CD4-positive, alpha-beta T cell treated with Interleukin-21 for 1 hour (primary cell): ENCODE results near the gene EPRS1.

ENCODE experiments used
- DNase-seq: peaks from one replicate; pipeline ENCODE4 v3.0.0-alpha.2; 2020

EPRS1 gene

GRCh38 chr1:220037810-220038209 is 8.5 kb downstream of the EPRS1 start:
- DNase-seq = peak; percentile 14

DNA sequence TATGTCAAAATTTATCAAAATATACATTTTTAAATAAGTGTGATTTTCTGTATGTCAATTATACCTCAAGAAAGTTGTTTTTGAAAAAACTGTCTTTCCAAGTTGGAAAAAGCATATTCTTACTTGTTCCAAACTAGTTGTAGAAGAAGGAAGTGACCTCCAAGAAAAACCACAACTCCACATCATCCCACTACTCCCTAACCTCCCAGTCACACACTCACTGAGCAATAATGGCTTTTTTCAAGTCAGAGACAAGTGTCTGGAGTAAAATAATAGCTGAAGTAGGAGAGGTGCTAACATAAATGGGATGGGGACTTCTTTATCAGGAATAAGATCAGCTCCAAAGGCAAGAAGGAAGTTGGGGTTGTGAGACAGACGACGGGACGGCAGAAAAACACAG is 13.4 kb downstream of the EPRS1 start:
- no peak for DNase-seq

DNA sequence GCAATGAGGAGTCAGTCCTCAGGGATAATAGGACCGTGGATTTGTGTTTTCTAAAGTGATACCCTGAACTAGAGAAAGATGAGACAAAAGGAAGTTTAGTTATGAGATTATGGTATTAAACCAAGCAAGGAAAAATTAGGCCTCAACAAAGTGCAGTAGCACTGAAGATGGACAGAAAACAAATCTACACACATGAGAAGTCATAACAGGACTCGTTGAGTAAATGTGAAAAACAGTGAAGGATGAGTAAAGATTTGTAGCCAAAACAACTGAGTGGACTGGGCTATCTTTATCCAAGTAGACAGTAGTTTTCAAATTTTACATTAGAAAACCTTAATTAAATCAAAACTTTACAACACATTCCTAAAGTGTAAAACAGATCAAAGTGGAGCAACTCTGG is 15.0 kb downstream of the EPRS1 start:
- no peak for DNase-seq

DNA sequence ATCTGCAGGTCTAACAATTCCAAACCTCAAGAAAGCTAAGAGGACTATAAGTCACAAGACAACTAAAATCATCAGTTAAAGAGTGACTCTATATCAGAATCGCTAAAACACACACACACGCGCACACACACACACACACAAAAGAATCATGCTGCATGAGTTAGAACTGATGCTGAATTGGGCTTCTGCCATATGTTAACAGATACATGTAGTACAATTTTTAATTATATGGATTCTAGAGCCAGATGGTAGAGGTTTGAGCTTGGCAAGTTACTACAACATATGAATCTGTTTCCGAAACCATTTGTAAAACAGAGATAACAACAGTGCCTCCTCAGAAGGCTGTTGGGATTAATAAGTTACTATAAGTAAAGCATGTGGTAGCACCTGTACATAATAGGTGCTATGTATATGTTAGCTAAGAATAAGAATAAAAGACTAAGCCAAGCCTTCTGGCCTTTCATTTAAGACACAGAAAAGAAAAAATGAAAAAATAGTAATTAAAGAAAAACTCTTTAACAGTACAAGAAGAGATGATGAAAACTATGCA is 17.9 kb downstream of the EPRS1 start:
- no peak for DNase-seq

GRCh38 chr1:220019071-220019470 is 27.2 kb downstream of the EPRS1 start:
- DNase-seq = no peak

DNA sequence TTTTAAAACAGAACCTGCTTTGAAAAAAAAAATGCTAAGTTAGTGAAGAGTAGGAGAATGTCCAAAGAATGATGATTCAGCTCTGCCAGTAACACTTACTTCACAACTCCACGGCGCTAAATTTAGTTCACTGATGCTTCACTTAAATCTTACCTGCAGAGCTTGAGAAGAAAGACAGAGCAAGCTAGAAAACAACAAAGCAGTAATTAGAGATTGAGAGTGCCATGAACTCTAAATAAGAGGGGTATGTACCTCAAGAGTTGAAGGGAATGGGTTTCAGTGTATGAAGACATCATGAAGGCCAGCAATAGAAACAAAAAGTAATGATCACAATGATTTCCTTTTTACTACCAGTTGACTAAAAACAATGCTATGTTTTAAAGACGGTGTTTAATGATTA is 32.8 kb downstream of the EPRS1 start:
- DNase-seq = no peak

GRCh38 chr1:220012259-220012658 is 34.0 kb downstream of the EPRS1 start:
- no peak for DNase-seq

DNA sequence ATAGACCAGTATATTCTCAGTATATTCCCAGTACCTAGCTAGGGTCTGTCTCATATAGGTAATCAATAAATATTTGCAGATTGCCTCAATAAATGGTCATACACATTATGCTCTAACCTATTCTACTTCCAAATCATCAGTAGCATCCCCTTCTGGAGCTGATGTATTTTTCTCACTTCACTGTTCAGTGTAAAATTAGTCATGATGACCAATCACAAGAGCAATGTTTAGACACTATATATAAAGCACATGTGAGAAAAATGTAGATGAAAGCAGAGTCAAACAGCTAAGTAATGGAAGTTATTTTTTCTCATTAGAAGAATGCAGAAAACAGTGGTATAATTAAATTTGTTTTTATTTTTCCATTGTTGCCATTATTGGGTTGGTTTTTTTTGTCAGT is 34.7 kb downstream of the EPRS1 start:
- DNase-seq = no peak

DNA sequence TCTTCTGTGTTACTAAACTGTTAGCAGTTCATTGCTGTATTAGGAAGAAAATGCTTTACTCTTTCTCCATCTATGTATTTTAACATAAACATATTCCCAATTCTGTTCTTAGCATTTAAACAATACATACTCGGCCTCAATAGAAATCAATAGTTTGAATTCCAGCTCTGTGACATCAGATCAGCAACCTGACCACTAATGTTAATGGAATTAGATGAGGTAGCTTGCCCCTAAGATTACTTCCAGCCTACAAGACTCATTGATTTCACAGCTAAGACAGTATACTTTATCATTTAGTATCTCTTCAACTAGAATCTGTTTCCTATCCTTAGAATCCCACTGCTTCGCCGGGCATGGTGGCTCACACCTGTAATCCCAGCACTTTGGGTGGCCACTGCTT is 38.9 kb downstream of the EPRS1 start:
- no peak for DNase-seq

DNA sequence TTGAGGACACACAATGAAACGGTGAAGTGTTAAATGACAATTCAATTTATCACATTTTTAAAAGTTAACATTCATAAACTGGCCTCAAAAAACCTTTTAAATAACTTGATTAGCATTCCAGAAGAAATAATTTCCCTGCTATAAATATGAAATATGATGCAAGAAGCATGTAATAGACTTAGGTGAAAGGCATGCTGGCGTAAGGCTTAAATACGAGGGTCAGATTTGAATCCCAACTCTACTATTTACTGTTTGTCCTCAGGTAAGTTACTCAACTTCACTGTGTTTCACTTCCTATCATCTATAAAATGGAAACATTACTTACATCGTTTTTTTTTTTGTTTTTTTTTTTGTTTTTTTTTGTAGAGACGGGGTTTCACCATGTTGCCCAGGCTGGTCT is 40.8 kb downstream of the EPRS1 start:
- no peak for DNase-seq

DNA sequence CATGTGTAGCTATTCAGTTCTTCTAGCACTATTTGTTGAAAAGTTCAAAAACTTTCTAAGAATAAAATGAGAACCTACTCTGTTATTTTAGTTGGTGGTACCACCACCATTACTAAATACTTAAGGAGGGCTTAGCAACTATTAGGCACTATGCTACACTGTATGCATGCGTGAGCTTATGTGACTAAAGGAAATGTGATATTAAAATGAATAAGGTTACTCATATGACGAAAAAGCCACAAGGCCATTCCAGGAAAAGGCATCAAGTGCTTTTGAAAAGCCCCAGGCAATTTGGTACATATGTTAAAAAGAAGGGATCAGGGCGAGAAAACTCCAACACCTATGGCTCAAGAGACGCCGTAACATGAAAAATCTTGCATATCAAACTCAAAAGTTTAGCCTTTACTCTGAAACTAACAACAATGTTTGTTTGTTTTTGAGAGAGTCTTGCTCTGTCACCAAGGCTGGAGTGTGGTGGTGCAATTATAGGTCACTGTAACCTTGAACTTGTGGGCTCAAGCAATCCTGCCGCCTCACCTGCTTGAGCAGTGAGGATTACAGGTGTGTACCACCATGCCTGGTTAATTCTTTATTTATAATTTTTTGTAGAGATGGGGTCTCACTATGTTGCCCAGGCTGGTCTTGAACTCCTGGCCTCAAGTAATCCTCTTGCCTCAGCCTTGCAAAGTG is 42.5 kb downstream of the EPRS1 start:
- no peak for DNase-seq

DNA sequence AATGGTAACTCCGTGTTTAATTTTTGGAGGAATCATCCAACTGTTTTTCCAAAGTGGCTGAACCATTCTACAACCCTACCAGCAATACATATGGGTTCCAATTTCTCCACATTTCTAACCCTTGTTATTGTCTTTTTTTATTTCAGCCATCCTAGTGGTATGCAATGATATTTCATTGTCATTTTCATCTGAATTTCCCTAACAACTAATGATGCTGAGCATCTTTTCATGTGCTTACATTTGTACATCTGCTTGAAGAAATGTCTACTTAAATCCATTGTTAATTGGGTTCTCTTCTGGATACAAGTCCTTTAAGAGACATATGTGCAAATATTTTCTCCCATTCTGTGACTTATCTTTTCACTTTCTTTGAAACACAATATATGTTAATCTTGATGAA is 43.3 kb downstream of the EPRS1 start:
- DNase-seq = no peak

DNA sequence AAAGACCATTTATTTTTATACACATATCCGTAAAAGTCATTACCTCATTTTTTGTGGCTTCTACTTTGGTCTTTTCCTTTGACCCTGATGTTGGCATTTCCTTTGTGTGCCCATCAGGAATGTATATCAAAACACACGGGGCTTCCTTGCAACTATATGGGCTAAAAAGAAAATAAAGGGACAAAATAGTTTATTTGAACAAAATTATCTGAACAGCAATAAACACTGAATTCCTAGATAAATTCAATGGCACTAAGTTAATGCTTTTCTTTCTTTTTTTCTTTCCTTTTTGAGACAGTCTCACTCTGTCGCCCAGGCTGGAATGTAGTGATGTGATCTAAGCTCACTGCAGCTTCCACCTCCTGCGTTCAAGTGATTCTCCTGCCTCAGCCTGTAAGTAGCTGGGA is 45.2 kb downstream of the EPRS1 start:
- DNase-seq = no peak

- no peak for DNase-seq
These were observed 46.5 kb downstream of the EPRS1 start for GRCh38 chr1:219999821-220000220.
